ENCODE data around the gene SAMMSON. TPM values are rescaled to one million over a fixed set of nuclear protein-coding genes. Genes with fewer than 3 reads are reported as not detected.
A peak's percentile ranks its signal among the peaks of the same experiment; 100 is the strongest.

SAMMSON gene
- total and polyA plus RNA-seq, 11 donors, result not detected

GRCh38 chr3:70108072-70108471 is 108.5 kb downstream of the SAMMSON start:
- no peak overlapping the region for H3K4me3 ChIP-seq
- 53 to 70% (median 63%) methylated on average over 6 of the region's 6 CpGs for WGBS, 4 donors
- DNase-seq, result peak in 1 of 5 donors; percentile 24

GRCh38 chr3:70108546-70108945 is 109.0 kb downstream of the SAMMSON start:
- Histone ChIP-seq H3K9me3 (no peaks in the 10 kb centered on the region), H3K27ac (no peak overlapping the region), H3K36me3 (no peaks in the 10 kb centered on the region), H3K4me3 (no peak overlapping the region), H3K4me1 (no peaks in the 10 kb centered on the region), H3K27me3 (peaks cover 0 to 7% (median 0%) of the 10 kb centered on the region in 9 donors)
- ATAC-seq (no peak), DNase-seq (no peak)
- no peak for TF ChIP-seq CTCF (IDR thresholded peaks at IDR 0.05)
- TF ChIP-seq POLR2A (IDR thresholded peaks at IDR 0.05), result no peak
- intact Hi-C loops (cut with DNase I), result no loop called here
- 88 to 95% (median 92%) methylated on average over 3 of the region's 3 CpGs for WGBS, 4 donors

More at GRCh38 chr3:70108072-70108471, 108.5 kb downstream of the SAMMSON start:
- H3K4me1 ChIP-seq, result no peaks in the 10 kb centered on the region
- no peak overlapping the region for H3K27ac ChIP-seq
- H3K36me3 ChIP-seq, result no peaks in the 10 kb centered on the region
- no peaks in the 10 kb centered on the region for H3K9me3 ChIP-seq
- peaks cover 0 to 7% (median 0%) of the 10 kb centered on the region in 9 donors for H3K27me3 ChIP-seq
- ATAC-seq, result no peak
- TF ChIP-seq POLR2A (IDR thresholded peaks at IDR 0.05) (no peak), CTCF (IDR thresholded peaks at IDR 0.05) (peak in 9 of 12 donors; percentile 13 to 44 (median 32))
- intact Hi-C loops (cut with DNase I), result no loop called here

GRCh38 chr3:70110066-70110465 is 110.5 kb downstream of the SAMMSON start:
- no peak for ATAC-seq
- H3K4me1 ChIP-seq, result no peaks in the 10 kb centered on the region
- intact Hi-C loops (cut with DNase I), result no loop called here
- no peak for DNase-seq
- H3K9me3 ChIP-seq, result no peaks in the 10 kb centered on the region
- H3K36me3 ChIP-seq, result no peaks in the 10 kb centered on the region
- TF ChIP-seq CTCF (IDR thresholded peaks at IDR 0.05) (no peak), POLR2A (IDR thresholded peaks at IDR 0.05) (no peak)
- no peak overlapping the region for H3K4me3 ChIP-seq
- 50 to 61% (median 54%) methylated on average over 2 of the region's 2 CpGs for WGBS, 4 donors
- peaks cover 0 to 7% (median 0%) of the 10 kb centered on the region in 9 donors for H3K27me3 ChIP-seq
- no peak overlapping the region for H3K27ac ChIP-seq

GRCh38 chr3:70111411-70111810 is 111.9 kb downstream of the SAMMSON start:
- Histone ChIP-seq H3K4me3 (no peak overlapping the region), H3K9me3 (no peaks in the 10 kb centered on the region), H3K27ac (no peak overlapping the region), H3K4me1 (no peaks in the 10 kb centered on the region), H3K36me3 (no peaks in the 10 kb centered on the region), H3K27me3 (peaks cover 0 to 7% (median 0%) of the 10 kb centered on the region in 9 donors)
- DNase-seq (no peak), ATAC-seq (no peak)
- 65 to 85% (median 78%) methylated on average over 1 of the region's 1 CpG for WGBS, 4 donors
- TF ChIP-seq CTCF (IDR thresholded peaks at IDR 0.05) (no peak), POLR2A (IDR thresholded peaks at IDR 0.05) (no peak)
- intact Hi-C loops (cut with DNase I), result no loop called here
